HepG2 (cell line): ENCODE data around the gene CLEC16A. TPM values are rescaled to one million over a fixed set of nuclear protein-coding genes. Genes with fewer than 3 reads are reported as not detected.

ENCODE experiments used
- ADNP ChIP-seq: sonication (generic); formaldehyde crosslinking; IDR thresholded peaks from 2 replicates; pipeline ENCODE4 v1.4.0; 2020; ENCODE audit warnings: missing genetic modification reagents
- ATRX ChIP-seq: sonication (generic); formaldehyde crosslinking; IDR thresholded peaks from 2 replicates; pipeline ENCODE4 v1.4.0; 2020; ENCODE audit warnings: missing genetic modification reagents, borderline replicate concordance
- CAMTA2 ChIP-seq: sonication (generic); formaldehyde crosslinking; IDR thresholded peaks from 2 replicates; pipeline ENCODE4 v1.4.0; 2020; ENCODE audit warnings: mild to moderate bottlenecking, missing genetic modification reagents, borderline replicate concordance
- CHD4 ChIP-seq: fragments of 200-600 bp; sonication (generic); IDR thresholded peaks from 2 replicates; pipeline ENCODE4 v1.7.0; 2017; ENCODE audit warnings: mild to moderate bottlenecking, low read length, borderline replicate concordance
- EHMT2 ChIP-seq: fragments of 200-600 bp; sonication (generic); IDR thresholded peaks from 2 replicates; pipeline ENCODE4 v1.7.0; 2017; ENCODE audit warnings: antibody characterized with exemption, low read depth, low read length, borderline replicate concordance
- EP300 ChIP-seq, 3 experiments: sonication (generic) in 1 of 3; formaldehyde crosslinking in 1 of 3; IDR thresholded peaks; 2 replicates each; pipeline versions ENCODE4 v1.5.1 to v1.6.1; 2011 to 2020; ENCODE audit warnings: low read depth in 2 of 3, low read length in 2 of 3, borderline replicate concordance in 1 of 3, improper control_type of control experiment in 1 of 3, mild to moderate bottlenecking in 1 of 3, missing genetic modification reagents in 1 of 3, moderate library complexity in 1 of 3
- ETS1 ChIP-seq: sonication (generic); formaldehyde crosslinking; IDR thresholded peaks from 2 replicates; pipeline ENCODE4 v1.4.0; 2020; ENCODE audit warnings: missing genetic modification reagents
- FOSL1 ChIP-seq: sonication (generic); formaldehyde crosslinking; IDR thresholded peaks from 2 replicates; pipeline ENCODE4 v1.9.0; 2021; ENCODE audit warnings: missing genetic modification reagents, borderline replicate concordance
- FOXJ3 ChIP-seq: sonication (generic); formaldehyde crosslinking; IDR thresholded peaks from 2 replicates; pipeline ENCODE4 v1.4.0; 2020; ENCODE audit warnings: missing genetic modification reagents, mild to moderate bottlenecking, borderline replicate concordance
- GATA4 ChIP-seq: sonication (generic); IDR thresholded peaks from 2 replicates; pipeline ENCODE4 v1.6.1; 2016; ENCODE audit warnings: antibody characterized with exemption, low read depth, borderline replicate concordance
- JDP2 ChIP-seq: sonication (generic); formaldehyde crosslinking; IDR thresholded peaks from 2 replicates; pipeline ENCODE4 v1.8.1; 2022; ENCODE audit warnings: missing genetic modification reagents, borderline replicate concordance
- KDM5A ChIP-seq: fragments of 200-600 bp; sonication (generic); IDR thresholded peaks from 2 replicates; pipeline ENCODE4 v1.7.0; 2018; ENCODE audit warnings: antibody characterized with exemption, mild to moderate bottlenecking, low read length, borderline replicate concordance
- MAFG ChIP-seq: sonication (generic); formaldehyde crosslinking; IDR thresholded peaks from 2 replicates; pipeline ENCODE4 v1.5.1; 2020; ENCODE audit warnings: mild to moderate bottlenecking, missing genetic modification reagents
- MLLT10 ChIP-seq: sonication (generic); formaldehyde crosslinking; IDR thresholded peaks from 2 replicates; pipeline ENCODE4 v1.4.0; 2020; ENCODE audit warnings: missing genetic modification reagents
- NFE2L2 ChIP-seq: fragments of 150-350 bp; IDR thresholded peaks from 2 replicates; pipeline ENCODE4 v1.6.1; 2014; ENCODE audit warnings: low read length
- PHB2 ChIP-seq: fragments of 450-650 bp; IDR thresholded peaks from 2 replicates; pipeline ENCODE4 v1.6.1; 2018; ENCODE audit not compliant: partially characterized antibody
- PLRG1 ChIP-seq: fragments of 450-650 bp; conservative IDR thresholded peaks from 2 replicates; pipeline ENCODE4 v1.6.1; 2016
- PRDM15 ChIP-seq: sonication (generic); formaldehyde crosslinking; IDR thresholded peaks from 2 replicates; pipeline ENCODE4 v1.4.0; 2020; ENCODE audit warnings: missing genetic modification reagents
- ZBTB20 ChIP-seq: sonication (generic); formaldehyde crosslinking; IDR thresholded peaks from 2 replicates; pipeline ENCODE4 v1.8.1; 2023; ENCODE audit warnings: missing genetic modification reagents, low read depth, mild to moderate bottlenecking, borderline replicate concordance
- ZNF282 ChIP-seq: fragments of 450-650 bp; IDR thresholded peaks from 2 replicates; pipeline ENCODE4 v1.6.1; 2018; ENCODE audit not compliant: partially characterized antibody
- ZNF567 ChIP-seq: sonication (generic); formaldehyde crosslinking; IDR thresholded peaks from 2 replicates; pipeline ENCODE4 v1.8.1; 2023; ENCODE audit warnings: mild to moderate bottlenecking, missing genetic modification reagents, borderline replicate concordance
- ZNF569 ChIP-seq: sonication (generic); formaldehyde crosslinking; IDR thresholded peaks from 2 replicates; pipeline ENCODE4 v1.5.0; 2020; ENCODE audit warnings: mild to moderate bottlenecking, missing genetic modification reagents, moderate library complexity, borderline replicate concordance
- ZNF670 ChIP-seq: sonication (generic); formaldehyde crosslinking; IDR thresholded peaks from 2 replicates; pipeline ENCODE4 v1.8.0; 2022; ENCODE audit warnings: mild to moderate bottlenecking, missing genetic modification reagents, borderline replicate concordance
- polyA plus RNA-seq, 8 experiments: library from polyadenylated mRNA; depleted of rRNA in 3 of 8; stranded (reverse) in 7 of 8; unstranded in 1 of 8; fragments of >200 nt; fragmentation: Illumina TruSeq in 4 of 8; extraction: Trizol in 4 of 8; gene quantifications; 2 replicates each; pipeline versions ENCODE4 v1.2.1 to v1.2.3, GENCODE V29; 2011 to 2016; ENCODE audit warnings: low read depth in 4 of 8, missing spikeins in 1 of 8, mixed read lengths in 1 of 8; ENCODE audit not compliant: insufficient read depth in 1 of 8
- total RNA-seq, 5 experiments: library from RNA; depleted of rRNA; stranded (reverse); fragments of >200 nt; fragmentation: Illumina TruSeq; extraction: Trizol; gene quantifications; 2 replicates each; pipeline ENCODE4 v1.2.3, GENCODE V29; 2016; ENCODE audit warnings: low read depth in 1 of 5
- TF ChIP-seq, protein P1 (sequence below): sonication (generic); formaldehyde crosslinking; IDR thresholded peaks from 2 replicates; pipeline ENCODE4 v1.4.0; 2020; ENCODE audit warnings: mild to moderate bottlenecking, missing genetic modification reagents

The CLEC16A gene
- total and polyA plus RNA-seq, 2 of the 13 experiments (the other 11 are each of a cell fraction or from before 2014, with no cell fraction given) = 8.5 to 10.3 TPM

GRCh38 chr16:11024333-11025053, 80.1 kb downstream of the CLEC16A start (continued):
- no peak for TF ChIP-seq ZBTB20
- no peak for TF ChIP-seq MAFG (CRISPR knock-in tag)
- no peak for TF ChIP-seq GATA4
- no peak for TF ChIP-seq PHB2
- no peak for TF ChIP-seq ZNF569
- TF ChIP-seq NFE2L2 = no peak; the same call in 1 of the 2 replicates
- no peak for TF ChIP-seq ZNF567 (CRISPR knock-in tag)
- no peak for TF ChIP-seq ATRX
- no peak for TF ChIP-seq PLRG1
- no peak for TF ChIP-seq MLLT10
- no peak for TF ChIP-seq ZNF282
- TF ChIP-seq EP300 (IDR thresholded peaks at IDR 0.05; ENCODE audit: low read depth in 2 of 2, low read length in 2 of 2) = peak in 1 of 2 experiments; percentile 49; a peak in 2 of 4 replicates
- TF ChIP-seq EP300 (CRISPR knock-in tag; IDR thresholded peaks at IDR 0.05; ENCODE audit: borderline replicate concordance) = 0 out of 2 replicates have a peak, but pooled peaks have one; percentile 12
- TF ChIP-seq CHD4 = no peak
- TF ChIP-seq ADNP = no peak
- no peak for TF ChIP-seq FOXJ3
- TF ChIP-seq EHMT2 = no peak
- TF ChIP-seq ETS1 (CRISPR knock-in tag) = no peak
- no peak for TF ChIP-seq JDP2
- TF ChIP-seq, protein P1, sequence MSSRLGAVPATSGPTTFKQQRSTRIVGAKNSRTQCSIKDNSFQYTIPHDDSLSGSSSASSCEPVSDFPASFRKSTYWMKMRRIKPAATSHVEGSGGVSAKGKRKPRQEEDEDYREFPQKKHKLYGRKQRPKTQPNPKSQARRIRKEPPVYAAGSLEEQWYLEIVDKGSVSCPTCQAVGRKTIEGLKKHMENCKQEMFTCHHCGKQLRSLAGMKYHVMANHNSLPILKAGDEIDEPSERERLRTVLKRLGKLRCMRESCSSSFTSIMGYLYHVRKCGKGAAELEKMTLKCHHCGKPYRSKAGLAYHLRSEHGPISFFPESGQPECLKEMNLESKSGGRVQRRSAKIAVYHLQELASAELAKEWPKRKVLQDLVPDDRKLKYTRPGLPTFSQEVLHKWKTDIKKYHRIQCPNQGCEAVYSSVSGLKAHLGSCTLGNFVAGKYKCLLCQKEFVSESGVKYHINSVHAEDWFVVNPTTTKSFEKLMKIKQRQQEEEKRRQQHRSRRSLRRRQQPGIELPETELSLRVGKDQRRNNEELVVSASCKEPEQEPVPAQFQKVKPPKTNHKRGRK (CRISPR knock-in tag) = no peak
- TF ChIP-seq ZNF670 = no peak
- no peak for TF ChIP-seq FOSL1
- no peak for TF ChIP-seq KDM5A
- TF ChIP-seq PRDM15 (CRISPR knock-in tag) = no peak
- TF ChIP-seq CAMTA2 (CRISPR knock-in tag) = no peak
